ENCODE results near the gene AHCYL2.

- TF ChIP-seq CTCF (IDR thresholded peaks at IDR 0.05) (no peak), POLR2AphosphoS5 (IDR thresholded peaks at IDR 0.05) (no peak), POLR2A (IDR thresholded peaks at IDR 0.05) (no peak), EP300 (IDR thresholded peaks at IDR 0.05; ENCODE audit: low read depth) (no peak)
Measured at GRCh38 chr7:129255800-129256199, 31.0 kb downstream of the AHCYL2 start.
